ENCODE measurements around the gene ANKRD45.
A peak's percentile ranks its signal among the peaks of the same experiment; 100 is the strongest.

The ANKRD45 gene

DNA sequence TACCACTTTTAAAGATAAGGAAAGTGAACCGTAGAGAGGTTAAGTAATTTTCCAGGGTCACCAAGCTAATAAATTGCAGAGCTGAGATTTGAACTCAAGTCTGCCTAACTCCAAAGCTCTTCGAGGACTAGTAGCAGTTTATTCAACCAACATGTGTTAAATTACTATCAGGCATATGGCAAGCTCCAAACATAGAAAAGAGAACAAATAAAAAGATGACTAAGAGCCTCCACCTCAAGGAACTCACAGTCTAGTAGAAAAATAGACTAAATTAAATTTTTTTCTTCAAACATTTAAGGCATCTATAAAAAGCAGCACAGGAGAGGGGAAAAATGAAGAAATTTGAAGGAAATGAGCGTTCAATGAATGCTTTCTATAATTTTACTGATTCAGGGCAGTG is 89.0 kb downstream of the ANKRD45 start:
- no peak overlapping the region for H4K5ac ChIP-seq (ENCODE audit: low read length)
- H2BK5ac ChIP-seq (ENCODE audit: low read length): no peak overlapping the region
- no peak overlapping the region for H2BK120ac ChIP-seq (ENCODE audit: low read depth, low read length)
- no peak overlapping the region for H3K9ac ChIP-seq (ENCODE audit: low read length)
- peak overlapping the region; percentile 30 for H3K18ac ChIP-seq (ENCODE audit: low read length)
- H2BK15ac ChIP-seq (replicated peaks; ENCODE audit: low read depth): no peak overlapping the region
- no peaks in the 10 kb centered on the region for H3K36me3 ChIP-seq (ENCODE audit: control insufficient read depth, insufficient read depth, low read length)
- no peaks in the 10 kb centered on the region for H3K79me2 ChIP-seq (ENCODE audit: control insufficient read depth, insufficient read depth, low read length)
- no peaks in the 10 kb centered on the region for H3K79me1 ChIP-seq (ENCODE audit: low read length)
- H3K4me1 ChIP-seq (ENCODE audit: control insufficient read depth, low read depth, low read length): no peaks in the 10 kb centered on the region
- H3K4me2 ChIP-seq (ENCODE audit: low read length): no peak overlapping the region
- no peak overlapping the region for H3K56ac ChIP-seq (ENCODE audit: low read length)
- H4K8ac ChIP-seq (ENCODE audit: low read depth, low read length): peak overlapping the region; percentile 28
- no peaks in the 10 kb centered on the region for H3K27me3 ChIP-seq (ENCODE audit: insufficient read depth, low read length, poor library complexity)
- WGBS (ENCODE audit: extremely low coverage, insufficient coverage, low lambda C conversion rate): no CpG with 5 or more reads among the region's 3 CpGs
- H3K27ac ChIP-seq (ENCODE audit: low read depth, low read length): no peak overlapping the region
- no peak overlapping the region for H3K23ac ChIP-seq (ENCODE audit: low read length)
- DNase-seq: no peak
- H3K4me3 ChIP-seq (ENCODE audit: low read length): no peak overlapping the region
- H2AK5ac ChIP-seq (ENCODE audit: low read length): no peak overlapping the region
- no peak overlapping the region for H3K4ac ChIP-seq (ENCODE audit: low read depth, low read length)

DNA sequence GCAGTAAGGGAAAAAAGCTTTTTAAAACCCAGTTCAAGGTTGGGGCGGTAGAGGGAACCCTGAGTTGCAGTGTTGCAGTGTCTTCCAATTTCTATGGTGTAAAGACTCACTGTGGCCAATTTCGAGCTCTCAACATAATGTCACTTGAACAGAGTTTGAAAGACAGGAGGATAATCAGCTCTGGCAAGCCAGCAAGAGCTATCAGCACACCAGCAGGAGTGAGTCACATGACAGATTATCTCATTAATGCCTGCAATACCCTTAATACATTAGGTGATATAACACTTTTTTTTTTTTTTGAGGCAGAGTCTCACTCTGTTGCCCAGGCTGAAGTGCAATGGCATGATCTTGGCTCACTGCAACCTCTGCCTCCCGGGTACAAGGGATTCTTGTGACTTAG is 89.6 kb downstream of the ANKRD45 start:
- no peak overlapping the region for H2BK15ac ChIP-seq (replicated peaks; ENCODE audit: low read depth)
- H3K79me2 ChIP-seq (ENCODE audit: control insufficient read depth, insufficient read depth, low read length): no peaks in the 10 kb centered on the region
- no peak overlapping the region for H2AK5ac ChIP-seq (ENCODE audit: low read length)
- H3K27ac ChIP-seq (ENCODE audit: low read depth, low read length): no peak overlapping the region
- H2BK5ac ChIP-seq (ENCODE audit: low read length): no peak overlapping the region
- no peak for DNase-seq
- no peak overlapping the region for H4K5ac ChIP-seq (ENCODE audit: low read length)
- H3K56ac ChIP-seq (ENCODE audit: low read length): no peak overlapping the region
- H3K36me3 ChIP-seq (ENCODE audit: control insufficient read depth, insufficient read depth, low read length): no peaks in the 10 kb centered on the region
- H4K8ac ChIP-seq (ENCODE audit: low read depth, low read length): peak overlapping the region; percentile 28
- H3K18ac ChIP-seq (ENCODE audit: low read length): no peak overlapping the region
- no peaks in the 10 kb centered on the region for H3K27me3 ChIP-seq (ENCODE audit: insufficient read depth, low read length, poor library complexity)
- no CpG with 5 or more reads among the region's 3 CpGs for WGBS (ENCODE audit: extremely low coverage, insufficient coverage, low lambda C conversion rate)
- H3K4me2 ChIP-seq (ENCODE audit: low read length): no peak overlapping the region
- no peak overlapping the region for H3K9ac ChIP-seq (ENCODE audit: low read length)
- H3K23ac ChIP-seq (ENCODE audit: low read length): no peak overlapping the region
- H3K79me1 ChIP-seq (ENCODE audit: low read length): no peaks in the 10 kb centered on the region
- H3K4me3 ChIP-seq (ENCODE audit: low read length): no peak overlapping the region
- no peaks in the 10 kb centered on the region for H3K4me1 ChIP-seq (ENCODE audit: control insufficient read depth, low read depth, low read length)
- no peak overlapping the region for H3K4ac ChIP-seq (ENCODE audit: low read depth, low read length)
- H2BK120ac ChIP-seq (ENCODE audit: low read depth, low read length): no peak overlapping the region

DNA sequence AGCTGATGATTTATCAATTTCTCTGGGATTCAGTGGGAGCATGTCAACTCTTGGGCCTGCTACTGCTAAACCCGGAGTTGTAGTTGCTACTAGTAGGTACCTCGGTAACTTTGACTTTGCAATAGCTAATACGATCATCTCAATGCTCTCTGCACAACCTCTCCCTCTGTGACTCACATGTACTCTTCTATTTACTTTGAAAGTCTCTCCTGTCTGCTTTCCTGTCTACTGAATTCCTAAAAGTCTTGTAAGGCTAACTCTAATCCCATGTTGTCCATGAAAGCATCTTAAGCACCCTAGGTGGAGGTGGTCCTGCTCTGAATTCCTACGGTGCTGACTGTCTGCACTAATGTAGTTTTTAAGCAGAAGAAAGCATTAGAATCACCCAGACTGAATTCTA is 96.1 kb downstream of the ANKRD45 start:
- Histone ChIP-seq H3K4ac (ENCODE audit: low read depth, low read length) (no peak overlapping the region), H3K27me3 (ENCODE audit: insufficient read depth, low read length, poor library complexity) (no peaks in the 10 kb centered on the region), H3K79me2 (ENCODE audit: control insufficient read depth, insufficient read depth, low read length) (no peaks in the 10 kb centered on the region), H4K5ac (ENCODE audit: low read length) (no peak overlapping the region), H2AK5ac (ENCODE audit: low read length) (no peak overlapping the region), H4K8ac (ENCODE audit: low read depth, low read length) (no peak overlapping the region), H3K36me3 (ENCODE audit: control insufficient read depth, insufficient read depth, low read length) (no peaks in the 10 kb centered on the region), H3K4me2 (ENCODE audit: low read length) (no peak overlapping the region), H2BK120ac (ENCODE audit: low read depth, low read length) (no peak overlapping the region), H2BK5ac (ENCODE audit: low read length) (no peak overlapping the region), H2BK15ac (replicated peaks; ENCODE audit: low read depth) (no peak overlapping the region), H3K4me3 (ENCODE audit: low read length) (no peak overlapping the region), H3K18ac (ENCODE audit: low read length) (no peak overlapping the region), H3K27ac (ENCODE audit: low read depth, low read length) (no peak overlapping the region), H3K79me1 (ENCODE audit: low read length) (no peaks in the 10 kb centered on the region), H3K9ac (ENCODE audit: low read length) (no peak overlapping the region), H3K4me1 (ENCODE audit: control insufficient read depth, low read depth, low read length) (no peaks in the 10 kb centered on the region), H3K23ac (ENCODE audit: low read length) (no peak overlapping the region), H3K56ac (ENCODE audit: low read length) (no peak overlapping the region)
- no peak for DNase-seq
- no CpG with 5 or more reads among the region's 4 CpGs for WGBS (ENCODE audit: extremely low coverage, insufficient coverage, low lambda C conversion rate)

DNA sequence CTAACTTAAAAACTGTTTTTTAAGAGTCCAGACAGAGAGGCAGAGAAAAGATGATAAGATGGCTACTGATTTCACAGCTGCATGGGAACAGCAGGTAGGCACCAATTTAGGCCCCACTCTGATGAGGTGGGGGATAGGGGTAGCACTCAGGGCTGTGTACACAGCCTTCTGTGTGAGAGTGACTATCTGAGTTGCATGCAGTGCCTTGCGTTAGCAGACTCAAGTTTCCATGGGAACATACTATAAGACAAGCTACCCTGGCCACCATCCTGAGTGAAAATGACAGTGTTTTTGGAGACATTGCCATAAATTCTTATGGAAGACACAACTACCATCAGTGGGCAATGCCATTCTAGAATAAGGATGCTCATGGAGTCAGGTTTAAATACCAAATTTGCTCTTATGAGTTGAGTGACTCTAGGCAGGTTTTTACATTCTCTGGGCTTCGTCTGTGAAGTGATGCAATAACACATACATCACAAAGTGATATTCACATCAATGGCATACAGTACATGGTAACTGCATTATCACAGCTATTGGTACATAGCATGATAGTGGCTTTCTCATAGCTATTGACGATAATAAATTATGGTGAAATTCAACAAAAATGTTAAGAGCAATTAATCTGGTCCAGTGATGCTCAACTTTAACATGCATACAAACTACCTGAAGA is 97.3 kb downstream of the ANKRD45 start:
- no peak overlapping the region for H2BK15ac ChIP-seq (replicated peaks; ENCODE audit: low read depth)
- no peak overlapping the region for H3K4ac ChIP-seq (ENCODE audit: low read depth, low read length)
- no peak overlapping the region for H4K5ac ChIP-seq (ENCODE audit: low read length)
- H3K27me3 ChIP-seq (ENCODE audit: insufficient read depth, low read length, poor library complexity): no peaks in the 10 kb centered on the region
- no CpG with 5 or more reads among the region's 3 CpGs for WGBS (ENCODE audit: extremely low coverage, insufficient coverage, low lambda C conversion rate)
- no peak overlapping the region for H3K18ac ChIP-seq (ENCODE audit: low read length)
- H3K4me1 ChIP-seq (ENCODE audit: control insufficient read depth, low read depth, low read length): no peaks in the 10 kb centered on the region
- H3K9ac ChIP-seq (ENCODE audit: low read length): no peak overlapping the region
- no peak overlapping the region for H2BK120ac ChIP-seq (ENCODE audit: low read depth, low read length)
- no peaks in the 10 kb centered on the region for H3K79me1 ChIP-seq (ENCODE audit: low read length)
- no peak overlapping the region for H4K8ac ChIP-seq (ENCODE audit: low read depth, low read length)
- no peaks in the 10 kb centered on the region for H3K36me3 ChIP-seq (ENCODE audit: control insufficient read depth, insufficient read depth, low read length)
- H3K4me3 ChIP-seq (ENCODE audit: low read length): no peak overlapping the region
- H3K56ac ChIP-seq (ENCODE audit: low read length): no peak overlapping the region
- no peak overlapping the region for H2AK5ac ChIP-seq (ENCODE audit: low read length)
- H3K79me2 ChIP-seq (ENCODE audit: control insufficient read depth, insufficient read depth, low read length): no peaks in the 10 kb centered on the region
- DNase-seq: no peak
- no peak overlapping the region for H3K27ac ChIP-seq (ENCODE audit: low read depth, low read length)
- H3K4me2 ChIP-seq (ENCODE audit: low read length): no peak overlapping the region
- no peak overlapping the region for H3K23ac ChIP-seq (ENCODE audit: low read length)
- H2BK5ac ChIP-seq (ENCODE audit: low read length): no peak overlapping the region

DNA sequence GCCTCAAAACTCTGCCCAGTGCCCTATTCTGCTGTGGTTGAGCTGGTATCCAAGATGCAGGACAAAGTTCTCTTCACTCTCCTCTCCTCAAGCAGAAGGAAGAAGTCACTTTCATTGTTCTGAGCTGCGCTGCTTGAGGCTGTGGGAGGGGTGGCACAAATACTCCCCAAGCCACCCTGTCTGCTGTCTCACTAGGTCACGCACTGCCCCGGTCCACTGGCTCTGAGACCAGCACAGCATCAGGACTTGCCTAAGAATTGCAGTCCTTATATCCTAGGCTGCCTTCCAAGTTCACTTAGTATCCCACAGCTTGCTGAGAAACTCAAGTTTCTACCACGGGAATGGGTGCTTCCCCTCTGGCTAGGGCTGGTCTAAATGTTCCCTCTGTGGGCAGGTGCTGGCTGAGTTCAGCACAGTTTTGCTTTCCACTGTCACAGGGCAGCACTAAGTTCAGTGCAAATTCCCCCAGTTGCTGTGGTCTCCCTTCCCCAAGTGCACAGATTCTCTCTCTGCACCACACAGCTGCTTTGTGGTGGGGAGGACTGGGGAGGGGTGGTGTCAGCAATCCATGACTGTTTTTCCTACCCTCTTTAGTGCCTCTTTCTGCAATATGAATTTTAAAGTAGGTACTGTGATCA is 99.2 kb downstream of the ANKRD45 start:
- no peak overlapping the region for H2AK5ac ChIP-seq (ENCODE audit: low read length)
- H4K5ac ChIP-seq (ENCODE audit: low read length): no peak overlapping the region
- no peaks in the 10 kb centered on the region for H3K27me3 ChIP-seq (ENCODE audit: insufficient read depth, low read length, poor library complexity)
- no peak overlapping the region for H3K9ac ChIP-seq (ENCODE audit: low read length)
- no peak overlapping the region for H2BK5ac ChIP-seq (ENCODE audit: low read length)
- H3K4me3 ChIP-seq (ENCODE audit: low read length): no peak overlapping the region
- no peak overlapping the region for H3K4me2 ChIP-seq (ENCODE audit: low read length)
- no peaks in the 10 kb centered on the region for H3K4me1 ChIP-seq (ENCODE audit: control insufficient read depth, low read depth, low read length)
- no peak overlapping the region for H4K8ac ChIP-seq (ENCODE audit: low read depth, low read length)
- no peak overlapping the region for H2BK120ac ChIP-seq (ENCODE audit: low read depth, low read length)
- no peaks in the 10 kb centered on the region for H3K36me3 ChIP-seq (ENCODE audit: control insufficient read depth, insufficient read depth, low read length)
- DNase-seq: no peak
- H3K79me1 ChIP-seq (ENCODE audit: low read length): no peaks in the 10 kb centered on the region
- H3K18ac ChIP-seq (ENCODE audit: low read length): no peak overlapping the region
- no peak overlapping the region for H2BK15ac ChIP-seq (replicated peaks; ENCODE audit: low read depth)
- no peak overlapping the region for H3K23ac ChIP-seq (ENCODE audit: low read length)
- no peak overlapping the region for H3K27ac ChIP-seq (ENCODE audit: low read depth, low read length)
- no peak overlapping the region for H3K56ac ChIP-seq (ENCODE audit: low read length)
- H3K4ac ChIP-seq (ENCODE audit: low read depth, low read length): no peak overlapping the region
- WGBS (ENCODE audit: extremely low coverage, insufficient coverage, low lambda C conversion rate): no CpG with 5 or more reads among the region's 4 CpGs
- no peaks in the 10 kb centered on the region for H3K79me2 ChIP-seq (ENCODE audit: control insufficient read depth, insufficient read depth, low read length)

DNA sequence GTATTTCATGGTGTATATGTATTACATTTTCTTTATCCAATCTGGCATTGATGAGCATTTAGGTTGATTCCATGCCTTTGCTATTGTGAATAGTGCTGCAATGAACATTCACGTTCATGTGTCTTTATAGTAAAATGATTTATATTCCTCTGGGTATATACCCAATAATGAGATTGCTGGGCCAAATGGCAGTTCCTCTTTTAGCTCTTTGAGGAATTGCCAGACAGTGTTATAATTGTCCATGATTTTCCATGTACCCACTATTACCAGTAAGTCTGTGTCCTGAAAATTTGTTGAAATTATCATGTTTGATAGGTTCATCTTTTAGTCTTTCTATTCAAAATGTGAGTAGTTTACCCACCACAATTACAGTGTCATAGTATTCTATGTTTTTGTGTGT is 101.2 kb downstream of the ANKRD45 start:
- Histone ChIP-seq H3K4ac (ENCODE audit: low read depth, low read length) (no peak overlapping the region), H2BK120ac (ENCODE audit: low read depth, low read length) (no peak overlapping the region), H3K36me3 (ENCODE audit: control insufficient read depth, insufficient read depth, low read length) (no peaks in the 10 kb centered on the region), H3K18ac (ENCODE audit: low read length) (no peak overlapping the region), H3K79me2 (ENCODE audit: control insufficient read depth, insufficient read depth, low read length) (no peaks in the 10 kb centered on the region), H2AK5ac (ENCODE audit: low read length) (no peak overlapping the region), H2BK15ac (replicated peaks; ENCODE audit: low read depth) (no peak overlapping the region), H3K4me2 (ENCODE audit: low read length) (no peak overlapping the region), H3K9ac (ENCODE audit: low read length) (no peak overlapping the region), H3K4me3 (ENCODE audit: low read length) (no peak overlapping the region), H3K23ac (ENCODE audit: low read length) (no peak overlapping the region), H2BK5ac (ENCODE audit: low read length) (no peak overlapping the region), H4K5ac (ENCODE audit: low read length) (no peak overlapping the region), H3K27ac (ENCODE audit: low read depth, low read length) (no peak overlapping the region), H3K79me1 (ENCODE audit: low read length) (no peaks in the 10 kb centered on the region), H3K56ac (ENCODE audit: low read length) (no peak overlapping the region), H3K27me3 (ENCODE audit: insufficient read depth, low read length, poor library complexity) (no peaks in the 10 kb centered on the region), H3K4me1 (ENCODE audit: control insufficient read depth, low read depth, low read length) (no peaks in the 10 kb centered on the region), H4K8ac (ENCODE audit: low read depth, low read length) (no peak overlapping the region)
- no CpG with 5 or more reads among the region's 1 CpG for WGBS (ENCODE audit: extremely low coverage, insufficient coverage, low lambda C conversion rate)
- no peak for DNase-seq

All from mesendoderm (in vitro differentiated cells).